Neural cell (in vitro differentiated cells): ENCODE measurements around the gene DSCAM.

Source experiments
- CTCF ChIP-seq: fragments of 450-650 bp; IDR thresholded peaks from 2 replicates; pipeline ENCODE4 v1.5.1; 2014; ENCODE audit warnings: antibody characterized with exemption, mild to moderate bottlenecking, moderate library complexity; ENCODE audit not compliant: poor library complexity, severe bottlenecking
- EP300 ChIP-seq: fragments of 450-650 bp; conservative IDR thresholded peaks from 2 replicates; pipeline ENCODE4 v1.6.1; 2014; ENCODE audit warnings: antibody characterized with exemption, mild to moderate bottlenecking, moderate library complexity; ENCODE audit not compliant: poor library complexity, severe bottlenecking
- EZH2 ChIP-seq: fragments of 200-600, 300-800 bp; shearing (Covaris generic), sonication (generic); IDR thresholded peaks from 2 replicates; pipeline ENCODE4 v1.6.1; 2014; ENCODE audit warnings: antibody characterized with exemption, low read length, borderline replicate concordance, mild to moderate bottlenecking; ENCODE audit not compliant: insufficient read depth, poor library complexity, severe bottlenecking
- POLR2AphosphoS5 ChIP-seq: IDR thresholded peaks from 2 replicates; pipeline ENCODE4 v1.6.1; 2012
- RAD21 ChIP-seq: fragments of 450-650 bp; conservative IDR thresholded peaks from 2 replicates; pipeline ENCODE4 v1.6.1; 2014; ENCODE audit warnings: antibody characterized with exemption, mild to moderate bottlenecking, moderate library complexity
- SMC3 ChIP-seq: fragments of 450-650 bp; conservative IDR thresholded peaks from 2 replicates; pipeline ENCODE4 v1.6.1; 2014; ENCODE audit warnings: antibody characterized with exemption, mild to moderate bottlenecking, moderate library complexity; ENCODE audit not compliant: poor library complexity

- TF ChIP-seq CTCF (no peak), EP300 (no peak), EZH2 (no peak), POLR2AphosphoS5 (no peak), RAD21 (no peak), SMC3 (no peak)
These were observed 602.0 kb downstream of the DSCAM start for GRCh38 chr21:40244981-40245380.
